Stimulated activated CD8-positive, alpha-beta memory T cell treated with anti-CD3 and anti-CD28 coated beads, Interleukin-4, amount 100 ng/mL, for 48 hours (primary cell): ENCODE results near the gene RAPGEF1.
A peak's percentile ranks its signal among the peaks of the same experiment; 100 is the strongest.

ENCODE experiments used
- DNase-seq: peaks from one replicate; pipeline ENCODE4 v3.0.0-alpha.2; 2020

The RAPGEF1 gene

GRCh38 chr9:131748411-131748955, 8.6 kb upstream of the RAPGEF1 start:
- DNase-seq: no peak

GRCh38 chr9:131747352-131747751, 7.5 kb upstream of the RAPGEF1 start:
- no peak for DNase-seq

- no peak for DNase-seq
Measured at GRCh38 chr9:131745610-131746009, 5.7 kb upstream of the RAPGEF1 start.

GRCh38 chr9:131744720-131745201, 4.9 kb upstream of the RAPGEF1 start:
- no peak for DNase-seq

- DNase-seq: no peak
Measured at GRCh38 chr9:131744171-131744719, 4.4 kb upstream of the RAPGEF1 start.

- no peak for DNase-seq
Measured at GRCh38 chr9:131743501-131743900, 3.6 kb upstream of the RAPGEF1 start.

GRCh38 chr9:131743096-131743495, 3.2 kb upstream of the RAPGEF1 start:
- no peak for DNase-seq

- no peak for DNase-seq
Measured at GRCh38 chr9:131740898-131741297, 1.0 kb upstream of the RAPGEF1 start.

- peak; percentile 59 for DNase-seq
Measured at GRCh38 chr9:131739133-131739958, 530 bp downstream of the RAPGEF1 start.

GRCh38 chr9:131738293-131739132, 1.4 kb downstream of the RAPGEF1 start:
- peak; percentile 48 for DNase-seq

GRCh38 chr9:131737426-131737825, 2.5 kb downstream of the RAPGEF1 start:
- no peak for DNase-seq

GRCh38 chr9:131736431-131736830, 3.4 kb downstream of the RAPGEF1 start:
- no peak for DNase-seq

- DNase-seq: no peak
Measured at GRCh38 chr9:131735238-131736128, 4.4 kb downstream of the RAPGEF1 start.

GRCh38 chr9:131734781-131735180, 5.1 kb downstream of the RAPGEF1 start:
- no peak for DNase-seq

- peak; percentile 67 for DNase-seq
Measured at GRCh38 chr9:131734165-131734610, 5.7 kb downstream of the RAPGEF1 start.

GRCh38 chr9:131733541-131734061, 6.3 kb downstream of the RAPGEF1 start:
- DNase-seq: peak; percentile 66

- peak; percentile 48 for DNase-seq
Measured at GRCh38 chr9:131732636-131733289, 7.1 kb downstream of the RAPGEF1 start.

GRCh38 chr9:131732061-131732526, 7.8 kb downstream of the RAPGEF1 start:
- DNase-seq: no peak

- no peak for DNase-seq
Measured at GRCh38 chr9:131731644-131732043, 8.2 kb downstream of the RAPGEF1 start.

- no peak for DNase-seq
Measured at GRCh38 chr9:131731237-131731636, 8.6 kb downstream of the RAPGEF1 start.

- peak; percentile 74 for DNase-seq
Measured at GRCh38 chr9:131728961-131729360, 10.9 kb downstream of the RAPGEF1 start.
